ENCODE results near the gene HOTAIR.

- TF ChIP-seq CTCF (conservative IDR thresholded peaks at IDR 0.05) (no peak), EZH2 (IDR thresholded peaks at IDR 0.05; ENCODE audit: low read depth) (no peak)
Measured at GRCh38 chr12:53998900-53999236, 24.1 kb upstream of the HOTAIR start.

Data from PC-9 (cell line).